SK-N-SH (cell line): ENCODE measurements around the gene GGA2. TPM values are rescaled to one million over a fixed set of nuclear protein-coding genes. Genes with fewer than 3 reads are reported as not detected.

Experiments
- CTCF ChIA-PET: fragments of 300-600, 350-600 bp; formaldehyde crosslinking; extraction: SDS; loops from one replicate; lab custom pipeline; 2021; lab: Yijun Ruan, JAX
- POLR2A ChIA-PET: fragments of 350-600 bp; sonication (Branson Sonifier 250); formaldehyde crosslinking; extraction: SDS; loops from one replicate; lab custom pipeline; 2020; ENCODE audit warnings: antibody characterized with exemption, inconsistent platforms; lab: Yijun Ruan, JAX
- DNase-seq: peaks from one replicate; pipeline ENCODE4 v3.0.0; 2012
- H2AFZ ChIP-seq: fragments of 200-600 bp; sonication (generic); 2 replicates; pipeline ENCODE4 v1.8.1; 2016; ENCODE audit warnings: antibody characterized with exemption, mild to moderate bottlenecking, low read depth
- H3F3A ChIP-seq: fragments of 200-600 bp; sonication (generic); replicated peaks from 2 replicates; pipeline ENCODE3; 2016; ENCODE audit warnings: antibody characterized with exemption, mild to moderate bottlenecking; ENCODE audit not compliant: insufficient read depth
- H3K27ac ChIP-seq, 2 experiments: fragments of 200-500 bp in 1 of 2; fragments of 200-600 bp in 1 of 2; sonication (Bioruptor generic) in 1 of 2; sonication (generic), shearing (Covaris generic) in 1 of 2; 2 replicates each; pipeline versions ENCODE4 v1.5.1 to v1.6.1; 2014 to 2016; ENCODE audit warnings: low read depth in 2 of 2, inconsistent platforms in 1 of 2, low read length in 1 of 2, mild to moderate bottlenecking in 1 of 2, mixed read lengths in 1 of 2
- H3K27me3 ChIP-seq: fragments of 200-600 bp; sonication (generic), shearing (Covaris generic); 2 replicates; pipeline ENCODE4 v1.6.1; 2016; ENCODE audit warnings: mixed run types; ENCODE audit not compliant: insufficient read depth
- H3K36me3 ChIP-seq, 2 experiments: fragments of 200-500 bp in 1 of 2; fragments of 200-600 bp in 1 of 2; sonication (Bioruptor generic) in 1 of 2; sonication (generic) in 1 of 2; replicated peaks in 1 of 2; 2 replicates each; pipeline versions ENCODE3 to v1.5.1; 2014 to 2016; ENCODE audit warnings: low read length in 1 of 2, mild to moderate bottlenecking in 1 of 2; ENCODE audit not compliant: insufficient read depth in 2 of 2, control insufficient read depth in 1 of 2
- H3K4me1 ChIP-seq, 2 experiments: fragments of 200-500 bp in 1 of 2; fragments of 200-600 bp in 1 of 2; sonication (Bioruptor generic) in 1 of 2; sonication (generic), shearing (Covaris generic) in 1 of 2; 2 replicates each; pipeline versions ENCODE4 v1.5.1 to v1.6.1; 2014 to 2016; ENCODE audit warnings: low read depth in 1 of 2, low read length in 1 of 2, mixed run types in 1 of 2; ENCODE audit not compliant: insufficient read depth in 2 of 2, control insufficient read depth in 1 of 2
- H3K4me2 ChIP-seq: fragments of 200-600 bp; sonication (generic), shearing (Covaris generic); 2 replicates; pipeline ENCODE4 v1.6.1; 2017; ENCODE audit warnings: mixed run types
- H3K4me3 ChIP-seq, 2 experiments: fragments of 200-500 bp in 1 of 2; fragments of 200-600 bp in 1 of 2; sonication (Bioruptor generic) in 1 of 2; sonication (generic), shearing (Covaris generic) in 1 of 2; 2 replicates each; pipeline versions ENCODE4 v1.5.1 to v1.8.1; 2014 to 2016; ENCODE audit warnings: low read depth in 2 of 2, inconsistent platforms in 1 of 2, low read length in 1 of 2, mild to moderate bottlenecking in 1 of 2, mixed read lengths in 1 of 2, moderate library complexity in 1 of 2
- H3K79me2 ChIP-seq: fragments of 200-600 bp; sonication (generic); 2 replicates; pipeline ENCODE4 v1.8.1; 2017; ENCODE audit warnings: mild to moderate bottlenecking; ENCODE audit not compliant: insufficient read depth
- H3K9ac ChIP-seq: fragments of 200-600 bp; sonication (generic); 2 replicates; pipeline ENCODE4 v1.6.1; 2017; ENCODE audit warnings: mixed run types
- H3K9me2 ChIP-seq: fragments of 200-600 bp; sonication (generic); 2 replicates; pipeline ENCODE4 v1.6.1; 2017; ENCODE audit warnings: mixed run types
- H3K9me3 ChIP-seq: fragments of 200-600 bp; sonication (generic); 2 replicates; pipeline ENCODE4 v1.6.1; 2017; ENCODE audit warnings: mixed run types, mild to moderate bottlenecking, moderate library complexity
- H4K20me1 ChIP-seq: fragments of 200-600 bp; sonication (generic); 2 replicates; pipeline ENCODE4 v1.6.1; 2017; ENCODE audit warnings: mild to moderate bottlenecking, mixed run types; ENCODE audit not compliant: insufficient read depth
- ELF1 ChIP-seq: IDR thresholded peaks from 2 replicates; pipeline ENCODE4 v1.4.0; 2012
- EZH2phosphoT487 ChIP-seq: fragments of 200-600 bp; sonication (generic); IDR thresholded peaks from 2 replicates; pipeline ENCODE4 v1.6.1; 2017; ENCODE audit warnings: low read depth, mixed run types, mild to moderate bottlenecking, antibody characterized with exemption, moderate library complexity, borderline replicate concordance
- FOXJ3 ChIP-seq: sonication (generic); formaldehyde crosslinking; IDR thresholded peaks from 2 replicates; pipeline ENCODE4 v1.5.1; 2020; ENCODE audit warnings: mild to moderate bottlenecking, missing genetic modification reagents
- FOXM1 ChIP-seq: IDR thresholded peaks from 2 replicates; pipeline ENCODE4 v1.4.0; 2012; ENCODE audit warnings: low read depth, mild to moderate bottlenecking
- GABPA ChIP-seq: IDR thresholded peaks from 2 replicates; pipeline ENCODE4 v1.4.0; 2012; ENCODE audit warnings: low read depth, mild to moderate bottlenecking
- JUND ChIP-seq: IDR thresholded peaks from 2 replicates; pipeline ENCODE4 v1.4.0; 2012
- MEF2A ChIP-seq: IDR thresholded peaks from 2 replicates; pipeline ENCODE4 v1.4.0; 2012; ENCODE audit warnings: low read depth, borderline replicate concordance
- POLR2AphosphoS5 ChIP-seq: IDR thresholded peaks from 2 replicates; pipeline ENCODE4 v1.6.1; 2012; ENCODE audit warnings: low read depth, low read length
- RCOR1 ChIP-seq: fragments of 150-350 bp; IDR thresholded peaks from 2 replicates; pipeline ENCODE4 v1.6.1; 2017; ENCODE audit warnings: antibody characterized with exemption, low read length
- RFX5 ChIP-seq: IDR thresholded peaks from 2 replicates; pipeline ENCODE4 v1.6.1; 2012; ENCODE audit warnings: mild to moderate bottlenecking, improper control_type of control experiment, low read length
- RXRA ChIP-seq: IDR thresholded peaks from 2 replicates; pipeline ENCODE4 v1.4.0; 2012; ENCODE audit warnings: low read depth, mild to moderate bottlenecking, borderline replicate concordance
- SIN3A ChIP-seq: IDR thresholded peaks from 2 replicates; pipeline ENCODE4 v1.6.1; 2012; ENCODE audit warnings: low read depth, mild to moderate bottlenecking, low read length, moderate library complexity, borderline replicate concordance
- TCF12 ChIP-seq: IDR thresholded peaks from 2 replicates; pipeline ENCODE4 v1.4.0; 2012
- YY1 ChIP-seq: IDR thresholded peaks from 2 replicates; pipeline ENCODE4 v1.4.0; 2012; ENCODE audit warnings: low read depth, mild to moderate bottlenecking
- WGBS: methylation state at CpG from one replicate; pipeline ENCODE4 v1.1.6; 2017; ENCODE audit warnings: low lambda C conversion rate; 5-methylcytosine and 5-hydroxymethylcytosine counted together
- polyA plus RNA-seq, 3 experiments: library from polyadenylated mRNA; depleted of rRNA; stranded (reverse); fragments of >200 nt; gene quantifications; 2 replicates each; pipeline ENCODE4 v1.2.3, GENCODE V29; 2012
- TF ChIP-seq, protein P1 (sequence below): IDR thresholded peaks from 2 replicates; pipeline ENCODE4 v1.6.1; 2012; ENCODE audit warnings: mild to moderate bottlenecking, low read depth, low read length, moderate library complexity
- TF ChIP-seq, protein P2 (sequence below): IDR thresholded peaks from 2 replicates; pipeline ENCODE4 v1.4.0; 2012; ENCODE audit warnings: low read depth, borderline replicate concordance
- TF ChIP-seq, protein P3 (sequence below): fragments of 150-350 bp; IDR thresholded peaks from 2 replicates; pipeline ENCODE4 v1.6.1; 2017; ENCODE audit warnings: antibody characterized with exemption, low read length, low read depth, borderline replicate concordance
- TF ChIP-seq, protein P4 (sequence below): IDR thresholded peaks from 2 replicates; pipeline ENCODE4 v1.4.0; 2012; ENCODE audit warnings: low read depth, borderline replicate concordance
- TF ChIP-seq, protein P5 (sequence below): IDR thresholded peaks from 2 replicates; pipeline ENCODE4 v1.4.0; 2012; ENCODE audit warnings: low read depth
- TF ChIP-seq, protein P6 (sequence below): fragments of 150-350 bp; IDR thresholded peaks from 2 replicates; pipeline ENCODE4 v1.6.1; 2016; ENCODE audit warnings: mild to moderate bottlenecking, low read depth, low read length
- TF ChIP-seq, protein P7 (sequence below): IDR thresholded peaks from 2 replicates; pipeline ENCODE4; 2012

Gene GGA2
- polyA plus RNA-seq, 1 of the 3 experiments (the other 2 are of a cell fraction) = 23.4 TPM

DNA sequence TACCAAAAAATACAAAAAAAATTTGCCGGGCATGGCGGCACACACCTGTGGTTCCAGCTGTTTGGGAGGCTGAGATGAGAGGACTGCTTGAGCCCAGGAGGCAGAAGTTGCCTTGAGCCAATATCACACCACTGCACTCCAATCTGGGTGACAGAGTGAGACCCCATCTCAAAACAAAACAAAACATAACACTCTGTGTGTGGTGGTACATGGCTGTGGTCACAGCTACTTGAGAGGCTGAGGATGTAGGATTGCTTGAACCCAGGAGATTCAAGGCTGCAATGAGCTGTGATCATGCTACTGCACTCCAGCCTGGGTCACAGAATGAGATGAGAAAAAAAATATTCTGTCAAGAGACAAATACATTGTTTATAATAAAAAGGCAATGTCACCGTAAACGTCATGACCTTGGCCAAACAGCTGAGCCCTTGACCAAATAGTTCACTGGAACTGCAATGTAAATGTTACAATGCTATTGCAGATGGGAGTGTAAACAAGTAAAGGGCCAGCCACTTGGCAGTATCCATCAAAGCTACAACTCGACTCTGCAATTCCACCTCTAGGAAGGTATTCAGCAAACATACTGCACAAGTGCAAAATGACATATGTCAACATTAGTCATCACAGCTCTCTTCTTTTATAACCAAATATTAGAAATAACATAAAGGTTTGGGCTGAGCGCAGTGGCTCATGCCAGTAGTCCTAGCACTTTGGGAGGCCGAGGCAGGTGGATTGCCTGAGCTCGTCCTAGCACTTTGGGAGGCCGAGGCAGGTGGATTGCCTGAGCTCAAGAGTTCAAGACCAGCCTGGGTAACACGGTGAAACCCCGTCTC is 29.9 kb upstream of the GGA2 start (continued):
- TF ChIP-seq, protein P1, sequence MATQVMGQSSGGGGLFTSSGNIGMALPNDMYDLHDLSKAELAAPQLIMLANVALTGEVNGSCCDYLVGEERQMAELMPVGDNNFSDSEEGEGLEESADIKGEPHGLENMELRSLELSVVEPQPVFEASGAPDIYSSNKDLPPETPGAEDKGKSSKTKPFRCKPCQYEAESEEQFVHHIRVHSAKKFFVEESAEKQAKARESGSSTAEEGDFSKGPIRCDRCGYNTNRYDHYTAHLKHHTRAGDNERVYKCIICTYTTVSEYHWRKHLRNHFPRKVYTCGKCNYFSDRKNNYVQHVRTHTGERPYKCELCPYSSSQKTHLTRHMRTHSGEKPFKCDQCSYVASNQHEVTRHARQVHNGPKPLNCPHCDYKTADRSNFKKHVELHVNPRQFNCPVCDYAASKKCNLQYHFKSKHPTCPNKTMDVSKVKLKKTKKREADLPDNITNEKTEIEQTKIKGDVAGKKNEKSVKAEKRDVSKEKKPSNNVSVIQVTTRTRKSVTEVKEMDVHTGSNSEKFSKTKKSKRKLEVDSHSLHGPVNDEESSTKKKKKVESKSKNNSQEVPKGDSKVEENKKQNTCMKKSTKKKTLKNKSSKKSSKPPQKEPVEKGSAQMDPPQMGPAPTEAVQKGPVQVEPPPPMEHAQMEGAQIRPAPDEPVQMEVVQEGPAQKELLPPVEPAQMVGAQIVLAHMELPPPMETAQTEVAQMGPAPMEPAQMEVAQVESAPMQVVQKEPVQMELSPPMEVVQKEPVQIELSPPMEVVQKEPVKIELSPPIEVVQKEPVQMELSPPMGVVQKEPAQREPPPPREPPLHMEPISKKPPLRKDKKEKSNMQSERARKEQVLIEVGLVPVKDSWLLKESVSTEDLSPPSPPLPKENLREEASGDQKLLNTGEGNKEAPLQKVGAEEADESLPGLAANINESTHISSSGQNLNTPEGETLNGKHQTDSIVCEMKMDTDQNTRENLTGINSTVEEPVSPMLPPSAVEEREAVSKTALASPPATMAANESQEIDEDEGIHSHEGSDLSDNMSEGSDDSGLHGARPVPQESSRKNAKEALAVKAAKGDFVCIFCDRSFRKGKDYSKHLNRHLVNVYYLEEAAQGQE = no peak
- TF ChIP-seq FOXJ3 (CRISPR knock-in tag) (no peak), MEF2A (no peak), SIN3A (no peak), POLR2AphosphoS5 (no peak), TCF12 (no peak)
- TF ChIP-seq, protein P2, sequence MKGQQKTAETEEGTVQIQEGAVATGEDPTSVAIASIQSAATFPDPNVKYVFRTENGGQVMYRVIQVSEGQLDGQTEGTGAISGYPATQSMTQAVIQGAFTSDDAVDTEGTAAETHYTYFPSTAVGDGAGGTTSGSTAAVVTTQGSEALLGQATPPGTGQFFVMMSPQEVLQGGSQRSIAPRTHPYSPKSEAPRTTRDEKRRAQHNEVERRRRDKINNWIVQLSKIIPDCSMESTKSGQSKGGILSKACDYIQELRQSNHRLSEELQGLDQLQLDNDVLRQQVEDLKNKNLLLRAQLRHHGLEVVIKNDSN = no peak

DNA sequence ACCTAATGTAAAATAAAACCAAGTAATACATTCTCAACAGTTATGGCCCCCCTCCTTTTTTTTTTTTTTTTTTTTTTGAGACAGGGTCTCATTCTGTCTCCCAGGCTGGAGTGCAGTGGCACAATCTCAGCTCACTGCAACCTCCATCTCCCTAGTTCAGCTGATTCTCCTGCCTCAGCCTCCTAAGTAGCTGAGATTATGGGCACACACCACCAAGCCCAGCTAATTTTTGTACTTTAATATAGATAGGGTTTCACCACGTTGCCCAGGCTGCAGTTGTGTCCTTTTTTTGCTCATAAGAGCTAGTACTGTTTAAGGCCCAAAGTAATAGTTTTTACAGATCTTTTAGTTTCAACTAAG is 28.6 kb upstream of the GGA2 start:
- no peaks in the 10 kb centered on the region for H3K27me3 ChIP-seq
- H3K4me2 ChIP-seq = no peak overlapping the region
- WGBS = 55% methylated on average over 1 of the region's 1 CpG
- H3K4me1 ChIP-seq = peaks cover 0 to 16% of the 10 kb centered on the region in 2 experiments; a peak in 1 of 4 replicates
- no peaks in the 10 kb centered on the region for H4K20me1 ChIP-seq
- no peak overlapping the region for H3K4me3 ChIP-seq
- peak overlapping the region in 1 of 2 experiments; percentile 75; a peak in 2 of 4 replicates for H3K27ac ChIP-seq
- H3K9me2 ChIP-seq = no peaks in the 10 kb centered on the region
- peaks cover 19 to 44% of the 10 kb centered on the region in 2 experiments for H3K36me3 ChIP-seq
- no peaks in the 10 kb centered on the region for H3K9me3 ChIP-seq
- H2AFZ ChIP-seq = no peak overlapping the region
- POLR2A ChIA-PET = interaction anchor here (1.1 kb wide), 1 partner anchor 19 kb away, joined by 7 read pairs; no protein-coding TSS in a partner anchor
- H3K9ac ChIP-seq = peak overlapping the region; percentile 14; the same call in 1 of the 2 replicates
- no peak for DNase-seq
- H3K79me2 ChIP-seq = peaks cover 5% of the 10 kb centered on the region; the same call in 1 of the 2 replicates
- CTCF ChIA-PET = interaction anchor here (1.5 kb wide), 1 partner anchor 19 kb away, joined by 4 read pairs; the partner anchor contains the start of gene UBFD1
- H3F3A ChIP-seq = peaks cover 15% of the 10 kb centered on the region
- TF ChIP-seq, protein P3, sequence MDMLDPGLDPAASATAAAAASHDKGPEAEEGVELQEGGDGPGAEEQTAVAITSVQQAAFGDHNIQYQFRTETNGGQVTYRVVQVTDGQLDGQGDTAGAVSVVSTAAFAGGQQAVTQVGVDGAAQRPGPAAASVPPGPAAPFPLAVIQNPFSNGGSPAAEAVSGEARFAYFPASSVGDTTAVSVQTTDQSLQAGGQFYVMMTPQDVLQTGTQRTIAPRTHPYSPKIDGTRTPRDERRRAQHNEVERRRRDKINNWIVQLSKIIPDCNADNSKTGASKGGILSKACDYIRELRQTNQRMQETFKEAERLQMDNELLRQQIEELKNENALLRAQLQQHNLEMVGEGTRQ = no peak
- TF ChIP-seq, protein P4, sequence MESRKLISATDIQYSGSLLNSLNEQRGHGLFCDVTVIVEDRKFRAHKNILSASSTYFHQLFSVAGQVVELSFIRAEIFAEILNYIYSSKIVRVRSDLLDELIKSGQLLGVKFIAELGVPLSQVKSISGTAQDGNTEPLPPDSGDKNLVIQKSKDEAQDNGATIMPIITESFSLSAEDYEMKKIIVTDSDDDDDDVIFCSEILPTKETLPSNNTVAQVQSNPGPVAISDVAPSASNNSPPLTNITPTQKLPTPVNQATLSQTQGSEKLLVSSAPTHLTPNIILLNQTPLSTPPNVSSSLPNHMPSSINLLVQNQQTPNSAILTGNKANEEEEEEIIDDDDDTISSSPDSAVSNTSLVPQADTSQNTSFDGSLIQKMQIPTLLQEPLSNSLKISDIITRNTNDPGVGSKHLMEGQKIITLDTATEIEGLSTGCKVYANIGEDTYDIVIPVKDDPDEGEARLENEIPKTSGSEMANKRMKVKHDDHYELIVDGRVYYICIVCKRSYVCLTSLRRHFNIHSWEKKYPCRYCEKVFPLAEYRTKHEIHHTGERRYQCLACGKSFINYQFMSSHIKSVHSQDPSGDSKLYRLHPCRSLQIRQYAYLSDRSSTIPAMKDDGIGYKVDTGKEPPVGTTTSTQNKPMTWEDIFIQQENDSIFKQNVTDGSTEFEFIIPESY = no peak
- TF ChIP-seq RXRA (no peak), ELF1 (no peak), POLR2AphosphoS5 (no peak), FOXJ3 (CRISPR knock-in tag) (no peak), GABPA (no peak), RFX5 (no peak), TCF12 (no peak), RCOR1 (no peak), FOXM1 (no peak), YY1 (no peak), JUND (no peak), EZH2phosphoT487 (no peak)
- TF ChIP-seq, protein P5, sequence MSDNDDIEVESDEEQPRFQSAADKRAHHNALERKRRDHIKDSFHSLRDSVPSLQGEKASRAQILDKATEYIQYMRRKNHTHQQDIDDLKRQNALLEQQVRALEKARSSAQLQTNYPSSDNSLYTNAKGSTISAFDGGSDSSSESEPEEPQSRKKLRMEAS = no peak
- TF ChIP-seq, protein P6, sequence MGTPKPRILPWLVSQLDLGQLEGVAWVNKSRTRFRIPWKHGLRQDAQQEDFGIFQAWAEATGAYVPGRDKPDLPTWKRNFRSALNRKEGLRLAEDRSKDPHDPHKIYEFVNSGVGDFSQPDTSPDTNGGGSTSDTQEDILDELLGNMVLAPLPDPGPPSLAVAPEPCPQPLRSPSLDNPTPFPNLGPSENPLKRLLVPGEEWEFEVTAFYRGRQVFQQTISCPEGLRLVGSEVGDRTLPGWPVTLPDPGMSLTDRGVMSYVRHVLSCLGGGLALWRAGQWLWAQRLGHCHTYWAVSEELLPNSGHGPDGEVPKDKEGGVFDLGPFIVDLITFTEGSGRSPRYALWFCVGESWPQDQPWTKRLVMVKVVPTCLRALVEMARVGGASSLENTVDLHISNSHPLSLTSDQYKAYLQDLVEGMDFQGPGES = no peak
- TF ChIP-seq, protein P7, sequence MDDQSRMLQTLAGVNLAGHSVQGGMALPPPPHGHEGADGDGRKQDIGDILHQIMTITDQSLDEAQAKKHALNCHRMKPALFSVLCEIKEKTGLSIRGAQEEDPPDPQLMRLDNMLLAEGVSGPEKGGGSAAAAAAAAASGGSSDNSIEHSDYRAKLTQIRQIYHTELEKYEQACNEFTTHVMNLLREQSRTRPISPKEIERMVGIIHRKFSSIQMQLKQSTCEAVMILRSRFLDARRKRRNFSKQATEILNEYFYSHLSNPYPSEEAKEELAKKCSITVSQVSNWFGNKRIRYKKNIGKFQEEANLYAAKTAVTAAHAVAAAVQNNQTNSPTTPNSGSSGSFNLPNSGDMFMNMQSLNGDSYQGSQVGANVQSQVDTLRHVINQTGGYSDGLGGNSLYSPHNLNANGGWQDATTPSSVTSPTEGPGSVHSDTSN = no peak
